Activated CD4-positive, alpha-beta T cell treated with anti-CD3 and anti-CD28 coated beads for 1 hour (primary cell): ENCODE measurements around the gene BIRC2.

Experiments
- DNase-seq: peaks from one replicate; pipeline ENCODE4 v3.0.0-alpha.2; 2020

Gene BIRC2

GRCh38 chr11:102346748-102347461 is at the start of gene BIRC2:
TSS of gene BIRC2 (plus strand) at chr11:102347214. CDS start at chr11:102349855, 2,641 bp downstream.
- peak; percentile 93 for DNase-seq

- peak; percentile 38 for DNase-seq
These were observed 46.2 kb upstream of the BIRC2 start for GRCh38 chr11:102300837-102301236.

- DNase-seq: no peak
These were observed 44.8 kb upstream of the BIRC2 start for GRCh38 chr11:102302241-102302640.

GRCh38 chr11:102304686-102305085 is 42.3 kb upstream of the BIRC2 start:
- DNase-seq: no peak

- no peak for DNase-seq
These were observed 41.5 kb upstream of the BIRC2 start for GRCh38 chr11:102305352-102306047.

- DNase-seq: no peak
These were observed 40.9 kb upstream of the BIRC2 start for GRCh38 chr11:102306048-102306597.

GRCh38 chr11:102306817-102307726 is 39.9 kb upstream of the BIRC2 start:
- DNase-seq: no peak

- DNase-seq: no peak
These were observed 39.3 kb upstream of the BIRC2 start for GRCh38 chr11:102307727-102308038.

GRCh38 chr11:102309621-102310541 is 37.1 kb upstream of the BIRC2 start:
- DNase-seq: no peak

- no peak for DNase-seq
These were observed 34.3 kb upstream of the BIRC2 start for GRCh38 chr11:102312667-102313066.

GRCh38 chr11:102313238-102313940 is 33.6 kb upstream of the BIRC2 start:
- DNase-seq: no peak

GRCh38 chr11:102314784-102315183 is 32.2 kb upstream of the BIRC2 start:
- no peak for DNase-seq

GRCh38 chr11:102316346-102316904 is 30.6 kb upstream of the BIRC2 start:
- no peak for DNase-seq

GRCh38 chr11:102317099-102317767 is 29.8 kb upstream of the BIRC2 start, which contains the start of gene BIRC3:
TSS of gene BIRC3 (plus strand) at chr11:102317484. CDS start at chr11:102324510, 7,026 bp downstream.
- DNase-seq: peak; percentile 85

- DNase-seq: no peak
These were observed 29.3 kb upstream of the BIRC2 start for GRCh38 chr11:102317768-102318103.

- DNase-seq: peak; percentile 42
These were observed 28.5 kb upstream of the BIRC2 start for GRCh38 chr11:102318469-102318868.

- DNase-seq: no peak
These were observed 27.5 kb upstream of the BIRC2 start for GRCh38 chr11:102319544-102319943.

GRCh38 chr11:102320188-102320587 is 26.8 kb upstream of the BIRC2 start:
- no peak for DNase-seq

GRCh38 chr11:102320679-102321078 is 26.3 kb upstream of the BIRC2 start:
- DNase-seq: no peak

GRCh38 chr11:102322560-102322959 is 24.5 kb upstream of the BIRC2 start:
- DNase-seq: no peak
